ENCODE results near the gene AK9.
"Not testable (repeated sequence)": the region's sequence is repeated elsewhere in the genome, so short reads cannot be mapped to it uniquely, and the experiment has no call there.

The AK9 gene

GRCh38 chr6:109693111-109693510 lies 2.1 kb upstream of the AK9 start:
- no peak for DNase-seq

GRCh38 chr6:109690373-109690736 lies 647 bp downstream of the AK9 start:
- peak; percentile 65 for DNase-seq

GRCh38 chr6:109687271-109687761 lies 3.7 kb downstream of the AK9 start:
- DNase-seq: no peak

- DNase-seq: no peak
Measured at GRCh38 chr6:109686566-109687265, 4.3 kb downstream of the AK9 start.

GRCh38 chr6:109678661-109679505 lies 12.1 kb downstream of the AK9 start:
- not testable (repeated sequence) for DNase-seq

GRCh38 chr6:109678240-109678639 lies 12.8 kb downstream of the AK9 start:
- no peak for DNase-seq

- no peak for DNase-seq
Measured at GRCh38 chr6:109676724-109677123, 14.3 kb downstream of the AK9 start.

GRCh38 chr6:109672839-109673238 lies 18.2 kb downstream of the AK9 start:
- DNase-seq: no peak

GRCh38 chr6:109672175-109672574 lies 18.8 kb downstream of the AK9 start:
- no peak for DNase-seq

- no peak for DNase-seq
Measured at GRCh38 chr6:109671733-109672132, 19.3 kb downstream of the AK9 start.

GRCh38 chr6:109669811-109670210 lies 21.2 kb downstream of the AK9 start:
- no peak for DNase-seq

GRCh38 chr6:109662192-109662591 lies 28.8 kb downstream of the AK9 start:
- DNase-seq: no peak

GRCh38 chr6:109660526-109661320 lies 30.3 kb downstream of the AK9 start:
- DNase-seq: no peak

GRCh38 chr6:109655761-109656262 lies 35.2 kb downstream of the AK9 start:
- no peak for DNase-seq

- no peak for DNase-seq
Measured at GRCh38 chr6:109653264-109653663, 37.7 kb downstream of the AK9 start.

GRCh38 chr6:109644131-109644530 lies 46.9 kb downstream of the AK9 start:
- DNase-seq: no peak

- no peak for DNase-seq
Measured at GRCh38 chr6:109632405-109632804, 58.6 kb downstream of the AK9 start.

GRCh38 chr6:109631403-109631802 lies 59.6 kb downstream of the AK9 start:
- DNase-seq: no peak

- DNase-seq: no peak
Measured at GRCh38 chr6:109628158-109629000, 62.6 kb downstream of the AK9 start.

- no peak for DNase-seq
Measured at GRCh38 chr6:109626311-109626710, 64.7 kb downstream of the AK9 start.

GRCh38 chr6:109625199-109625598 lies 65.8 kb downstream of the AK9 start:
- no peak for DNase-seq

- DNase-seq: no peak
Measured at GRCh38 chr6:109623288-109623687, 67.7 kb downstream of the AK9 start.
